GM21360 (cell line): Measurements from ENCODE around the gene SNU13.
"Not testable (repeated sequence)": the region's sequence is repeated elsewhere in the genome, so short reads cannot be mapped to it uniquely, and the experiment has no call there.

ENCODE experiments used
- ATAC-seq: cut with Tn5 transposase; IDR thresholded peaks from one replicate; pipeline ENCODE4 v1.9.1; 2021; ENCODE audit warnings: mild to moderate bottlenecking, moderate library complexity; ENCODE audit not compliant: unreplicated experiment

The SNU13 gene

GRCh38 chr22:41688365-41689211 is at the start of gene SNU13:
Gene SNU13 (minus strand): TSS chr22:41688867. CDS start chr22:41688796, 71 bp downstream.
- peak; percentile 79 for ATAC-seq

GRCh38 chr22:41733241-41733640 is 44.6 kb upstream of the SNU13 start:
- not testable (repeated sequence) for ATAC-seq

- ATAC-seq, result no peak
Observed at GRCh38 chr22:41732096-41732772, 43.6 kb upstream of the SNU13 start.

- ATAC-seq, result no peak
Observed at GRCh38 chr22:41731609-41732008, 42.9 kb upstream of the SNU13 start.

- no peak for ATAC-seq
Observed at GRCh38 chr22:41725510-41726110, 36.9 kb upstream of the SNU13 start.

GRCh38 chr22:41722496-41722895 is 33.8 kb upstream of the SNU13 start:
- ATAC-seq, result no peak

GRCh38 chr22:41713004-41713403 is 24.3 kb upstream of the SNU13 start:
- no peak for ATAC-seq

GRCh38 chr22:41709341-41709740 is 20.7 kb upstream of the SNU13 start:
- ATAC-seq, result no peak

GRCh38 chr22:41702763-41703162 is 14.1 kb upstream of the SNU13 start:
- ATAC-seq, result no peak

- ATAC-seq, result no peak
Observed at GRCh38 chr22:41700108-41700364, 11.4 kb upstream of the SNU13 start.

- ATAC-seq, result no peak
Observed at GRCh38 chr22:41699264-41700107, 10.8 kb upstream of the SNU13 start, which contains the start of gene MEI1. Gene MEI1 (plus strand): TSS chr22:41699503. CDS start chr22:41699539, 36 bp downstream.

- no peak for ATAC-seq
Observed at GRCh38 chr22:41697126-41697775, 8.6 kb upstream of the SNU13 start.

- no peak for ATAC-seq
Observed at GRCh38 chr22:41696703-41697102, 8.0 kb upstream of the SNU13 start.

GRCh38 chr22:41695211-41695610 is 6.5 kb upstream of the SNU13 start:
- ATAC-seq, result no peak

GRCh38 chr22:41690476-41690875 is 1.8 kb upstream of the SNU13 start:
- ATAC-seq, result no peak

GRCh38 chr22:41687901-41688364 is 734 bp downstream of the SNU13 start:
- ATAC-seq, result no peak

- not testable (repeated sequence) for ATAC-seq
Observed at GRCh38 chr22:41686890-41687289, 1.8 kb downstream of the SNU13 start.

- no peak for ATAC-seq
Observed at GRCh38 chr22:41684194-41684593, 4.5 kb downstream of the SNU13 start.

- no peak for ATAC-seq
Observed at GRCh38 chr22:41683616-41684015, 5.1 kb downstream of the SNU13 start.

- no peak for ATAC-seq
Observed at GRCh38 chr22:41683052-41683451, 5.6 kb downstream of the SNU13 start.
